CD4-positive, alpha-beta T cell treated with Interleukin-6 at 100 ng/mL for 8 hours (primary cell): ENCODE data around the gene PDE9A.

Experiments
- DNase-seq: peaks from one replicate; pipeline ENCODE4 v3.0.0-alpha.2; 2020; ENCODE audit warnings: mixed read lengths, low spot score

PDE9A gene

GRCh38 chr21:42688226-42688840 lies 34.9 kb downstream of the PDE9A start:
- no peak for DNase-seq

- no peak for DNase-seq
These were observed 35.5 kb downstream of the PDE9A start for GRCh38 chr21:42688841-42689371.

GRCh38 chr21:42690586-42690985 lies 37.2 kb downstream of the PDE9A start:
- no peak for DNase-seq

GRCh38 chr21:42691901-42692559 lies 38.6 kb downstream of the PDE9A start:
- DNase-seq = no peak

- no peak for DNase-seq
These were observed 39.3 kb downstream of the PDE9A start for GRCh38 chr21:42692688-42693087.

GRCh38 chr21:42694751-42695696 lies 41.6 kb downstream of the PDE9A start:
- no peak for DNase-seq

- DNase-seq = no peak
These were observed 42.4 kb downstream of the PDE9A start for GRCh38 chr21:42695697-42696380.

GRCh38 chr21:42696501-42697040 lies 43.1 kb downstream of the PDE9A start:
- no peak for DNase-seq

- no peak for DNase-seq
These were observed 45.3 kb downstream of the PDE9A start for GRCh38 chr21:42698733-42699132.

- DNase-seq = no peak
These were observed 45.8 kb downstream of the PDE9A start for GRCh38 chr21:42699196-42699595.

GRCh38 chr21:42701706-42702456 lies 48.5 kb downstream of the PDE9A start:
- DNase-seq = no peak

- no peak for DNase-seq
These were observed 49.3 kb downstream of the PDE9A start for GRCh38 chr21:42702720-42703119.

GRCh38 chr21:42703136-42703908 lies 49.9 kb downstream of the PDE9A start:
- no peak for DNase-seq

GRCh38 chr21:42703965-42704364 lies 50.5 kb downstream of the PDE9A start:
- DNase-seq = no peak

GRCh38 chr21:42704861-42705260 lies 51.4 kb downstream of the PDE9A start:
- no peak for DNase-seq

GRCh38 chr21:42705346-42705745 lies 51.9 kb downstream of the PDE9A start:
- no peak for DNase-seq

GRCh38 chr21:42705746-42706374 lies 52.4 kb downstream of the PDE9A start:
- DNase-seq = no peak

GRCh38 chr21:42706765-42707164 lies 53.3 kb downstream of the PDE9A start:
- DNase-seq = no peak

- no peak for DNase-seq
These were observed 53.9 kb downstream of the PDE9A start for GRCh38 chr21:42707207-42707830.
